ENCODE data around the gene MISP.

DNA sequence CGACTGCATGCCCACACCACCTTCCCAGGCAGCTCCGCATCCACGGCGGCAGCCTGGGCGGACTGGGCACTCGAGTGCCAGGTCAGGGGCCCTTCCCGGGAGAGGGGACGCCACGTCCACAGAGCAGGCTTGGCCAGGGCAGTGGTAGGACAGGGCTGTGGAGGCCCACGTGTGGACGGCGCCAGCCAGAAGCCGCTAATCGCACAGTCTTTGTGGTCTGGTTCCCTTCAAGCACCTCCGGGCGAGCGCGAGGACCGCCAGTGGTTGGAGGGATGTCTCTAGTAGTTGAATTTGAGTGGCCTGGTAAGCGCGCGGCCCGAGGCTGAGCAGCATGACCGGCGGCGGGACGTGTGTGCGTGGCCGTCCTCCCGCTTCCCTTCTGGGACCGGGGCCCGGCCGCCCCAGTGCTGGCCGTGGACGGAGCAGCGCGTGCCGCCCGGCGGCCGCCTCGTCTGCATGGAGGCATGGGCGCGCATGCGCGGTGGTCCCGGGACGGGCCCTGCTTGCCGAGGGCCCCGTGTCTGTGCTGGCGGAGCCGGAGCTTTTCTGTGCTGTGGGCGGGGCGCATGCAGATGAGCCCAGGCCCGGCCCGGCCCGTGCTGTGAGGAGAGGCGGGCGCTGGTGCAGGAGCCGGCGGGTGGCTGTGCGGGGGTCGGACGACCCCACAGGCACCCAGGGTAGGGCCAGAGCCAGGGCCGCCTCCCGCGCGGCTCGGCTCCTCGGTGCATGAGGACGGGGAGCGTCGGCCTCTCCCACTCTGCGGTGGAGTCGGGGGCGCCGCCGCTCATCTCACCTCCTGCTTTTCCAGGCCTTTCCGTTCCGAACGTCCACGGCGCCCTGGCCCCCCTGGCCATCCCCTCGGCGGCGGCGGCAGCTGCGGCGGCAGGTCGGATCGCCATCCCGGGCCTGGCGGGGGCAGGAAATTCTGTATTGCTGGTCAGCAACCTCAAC, 55.0 kb downstream of the MISP start:
- TF ChIP-seq, protein P1, sequence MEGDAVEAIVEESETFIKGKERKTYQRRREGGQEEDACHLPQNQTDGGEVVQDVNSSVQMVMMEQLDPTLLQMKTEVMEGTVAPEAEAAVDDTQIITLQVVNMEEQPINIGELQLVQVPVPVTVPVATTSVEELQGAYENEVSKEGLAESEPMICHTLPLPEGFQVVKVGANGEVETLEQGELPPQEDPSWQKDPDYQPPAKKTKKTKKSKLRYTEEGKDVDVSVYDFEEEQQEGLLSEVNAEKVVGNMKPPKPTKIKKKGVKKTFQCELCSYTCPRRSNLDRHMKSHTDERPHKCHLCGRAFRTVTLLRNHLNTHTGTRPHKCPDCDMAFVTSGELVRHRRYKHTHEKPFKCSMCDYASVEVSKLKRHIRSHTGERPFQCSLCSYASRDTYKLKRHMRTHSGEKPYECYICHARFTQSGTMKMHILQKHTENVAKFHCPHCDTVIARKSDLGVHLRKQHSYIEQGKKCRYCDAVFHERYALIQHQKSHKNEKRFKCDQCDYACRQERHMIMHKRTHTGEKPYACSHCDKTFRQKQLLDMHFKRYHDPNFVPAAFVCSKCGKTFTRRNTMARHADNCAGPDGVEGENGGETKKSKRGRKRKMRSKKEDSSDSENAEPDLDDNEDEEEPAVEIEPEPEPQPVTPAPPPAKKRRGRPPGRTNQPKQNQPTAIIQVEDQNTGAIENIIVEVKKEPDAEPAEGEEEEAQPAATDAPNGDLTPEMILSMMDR (IDR thresholded peaks at IDR 0.05): no peak
- TF ChIP-seq POLR2AphosphoS5 (IDR thresholded peaks at IDR 0.05; ENCODE audit: low read depth, low read length) (no peak), SIN3A (IDR thresholded peaks at IDR 0.05; ENCODE audit: borderline replicate concordance, insufficient read depth, low read depth, low read length) (no peak), TCF7L2 (IDR thresholded peaks at IDR 0.05; ENCODE audit: low read depth, low read length) (no peak)
- TF ChIP-seq, protein P2, sequence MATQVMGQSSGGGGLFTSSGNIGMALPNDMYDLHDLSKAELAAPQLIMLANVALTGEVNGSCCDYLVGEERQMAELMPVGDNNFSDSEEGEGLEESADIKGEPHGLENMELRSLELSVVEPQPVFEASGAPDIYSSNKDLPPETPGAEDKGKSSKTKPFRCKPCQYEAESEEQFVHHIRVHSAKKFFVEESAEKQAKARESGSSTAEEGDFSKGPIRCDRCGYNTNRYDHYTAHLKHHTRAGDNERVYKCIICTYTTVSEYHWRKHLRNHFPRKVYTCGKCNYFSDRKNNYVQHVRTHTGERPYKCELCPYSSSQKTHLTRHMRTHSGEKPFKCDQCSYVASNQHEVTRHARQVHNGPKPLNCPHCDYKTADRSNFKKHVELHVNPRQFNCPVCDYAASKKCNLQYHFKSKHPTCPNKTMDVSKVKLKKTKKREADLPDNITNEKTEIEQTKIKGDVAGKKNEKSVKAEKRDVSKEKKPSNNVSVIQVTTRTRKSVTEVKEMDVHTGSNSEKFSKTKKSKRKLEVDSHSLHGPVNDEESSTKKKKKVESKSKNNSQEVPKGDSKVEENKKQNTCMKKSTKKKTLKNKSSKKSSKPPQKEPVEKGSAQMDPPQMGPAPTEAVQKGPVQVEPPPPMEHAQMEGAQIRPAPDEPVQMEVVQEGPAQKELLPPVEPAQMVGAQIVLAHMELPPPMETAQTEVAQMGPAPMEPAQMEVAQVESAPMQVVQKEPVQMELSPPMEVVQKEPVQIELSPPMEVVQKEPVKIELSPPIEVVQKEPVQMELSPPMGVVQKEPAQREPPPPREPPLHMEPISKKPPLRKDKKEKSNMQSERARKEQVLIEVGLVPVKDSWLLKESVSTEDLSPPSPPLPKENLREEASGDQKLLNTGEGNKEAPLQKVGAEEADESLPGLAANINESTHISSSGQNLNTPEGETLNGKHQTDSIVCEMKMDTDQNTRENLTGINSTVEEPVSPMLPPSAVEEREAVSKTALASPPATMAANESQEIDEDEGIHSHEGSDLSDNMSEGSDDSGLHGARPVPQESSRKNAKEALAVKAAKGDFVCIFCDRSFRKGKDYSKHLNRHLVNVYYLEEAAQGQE (IDR thresholded peaks at IDR 0.05; ENCODE audit: insufficient read depth in 1 of 2, low read depth in 2 of 2, low read length in 1 of 2): no peak

All from Panc1 (cell line).